ENCODE measurements around the gene TECPR1. TPM values are rescaled to one million over a fixed set of nuclear protein-coding genes. Genes with fewer than 3 reads are reported as not detected.

Gene TECPR1
- total and polyA plus RNA-seq, 2 of the 8 experiments (the other 6 are each of a cell fraction or from before 2014, with no cell fraction given): 1.3 to 11.1 TPM

DNA sequence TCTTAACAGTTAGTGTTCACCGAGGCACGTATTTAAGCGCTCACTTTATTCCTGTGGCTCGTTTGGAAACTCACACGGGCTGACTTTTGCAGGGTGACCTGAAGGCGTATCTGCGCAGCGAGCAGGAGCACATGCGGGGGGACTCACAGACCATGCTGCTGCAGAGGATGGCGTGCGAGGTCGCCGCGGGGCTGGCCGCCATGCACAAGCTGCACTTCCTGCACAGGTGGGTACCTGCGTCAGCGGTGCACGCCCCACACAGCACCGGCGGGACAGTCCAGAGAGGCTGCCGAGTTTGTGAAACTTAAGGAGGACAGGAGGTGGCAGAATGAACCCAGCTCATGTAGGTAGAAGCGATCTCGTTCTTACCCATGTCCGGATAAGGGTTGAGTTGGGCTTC is 80.6 kb downstream of the TECPR1 start (continued):
- TF ChIP-seq RNF2 (IDR thresholded peaks at IDR 0.05; ENCODE audit: borderline replicate concordance, low read depth, low read length, missing control alignments, poor library complexity, severe bottlenecking): no peak
